HG03439 (cell line): ENCODE results near the gene DIAPH1.

ENCODE experiments used
- ATAC-seq: cut with Tn5 transposase; IDR thresholded peaks from one replicate; pipeline ENCODE4 v1.9.1; 2021; ENCODE audit warnings: mild to moderate bottlenecking, moderate library complexity; ENCODE audit not compliant: unreplicated experiment

Gene DIAPH1

GRCh38 chr5:141618804-141619554 is at the start of gene DIAPH1:
DIAPH1 (minus strand) TSS chr5:141619000; CDS start chr5:141618914, 86 bp downstream.
- peak; percentile 83 for ATAC-seq

- ATAC-seq = no peak
Measured at GRCh38 chr5:141665995-141666940, 47.5 kb upstream of the DIAPH1 start.

GRCh38 chr5:141664733-141665461 is 46.1 kb upstream of the DIAPH1 start:
- peak; percentile 94 for ATAC-seq

- ATAC-seq = no peak
Measured at GRCh38 chr5:141663506-141663905, 44.7 kb upstream of the DIAPH1 start.

- no peak for ATAC-seq
Measured at GRCh38 chr5:141662028-141662427, 43.2 kb upstream of the DIAPH1 start.

GRCh38 chr5:141657937-141658545 is 39.2 kb upstream of the DIAPH1 start:
- ATAC-seq = peak; percentile 56

GRCh38 chr5:141657404-141657803 is 38.6 kb upstream of the DIAPH1 start:
- no peak for ATAC-seq

GRCh38 chr5:141656396-141656795 is 37.6 kb upstream of the DIAPH1 start:
- ATAC-seq = no peak

- ATAC-seq = no peak
Measured at GRCh38 chr5:141655020-141655419, 36.2 kb upstream of the DIAPH1 start.

GRCh38 chr5:141654298-141654697 is 35.5 kb upstream of the DIAPH1 start:
- no peak for ATAC-seq

GRCh38 chr5:141651728-141652105 is 32.9 kb upstream of the DIAPH1 start:
- no peak for ATAC-seq

GRCh38 chr5:141650851-141651727 is 32.3 kb upstream of the DIAPH1 start, which contains the start of gene FCHSD1:
FCHSD1 (minus strand) TSS chr5:141651418; CDS start chr5:141651368, 50 bp downstream.
- ATAC-seq = peak; percentile 91

- ATAC-seq = no peak
Measured at GRCh38 chr5:141649972-141650371, 31.2 kb upstream of the DIAPH1 start.

- no peak for ATAC-seq
Measured at GRCh38 chr5:141649056-141649688, 30.4 kb upstream of the DIAPH1 start.

- no peak for ATAC-seq
Measured at GRCh38 chr5:141647851-141648250, 29.1 kb upstream of the DIAPH1 start.

GRCh38 chr5:141647242-141647641 is 28.4 kb upstream of the DIAPH1 start:
- ATAC-seq = no peak

GRCh38 chr5:141646026-141646425 is 27.2 kb upstream of the DIAPH1 start:
- ATAC-seq = no peak

- peak; percentile 47 for ATAC-seq
Measured at GRCh38 chr5:141641634-141642267, 23.0 kb upstream of the DIAPH1 start.

GRCh38 chr5:141640698-141641097 is 21.9 kb upstream of the DIAPH1 start:
- no peak for ATAC-seq
